Endothelial cell (in vitro differentiated cells): ENCODE results near the gene PTPRJ. TPM values are rescaled to one million over a fixed set of nuclear protein-coding genes. Genes with fewer than 3 reads are reported as not detected.

Experiments used
- DNase-seq: peaks from one replicate; pipeline ENCODE4 v3.0.0; 2021; ENCODE audit warnings: low spot score
- H3K27ac Mint-ChIP-seq: one replicate; pipeline ENCODE4 v1.8.0; 2021; ENCODE audit warnings: mixed read lengths, inconsistent platforms; ENCODE audit not compliant: unreplicated experiment
- H3K27me3 Mint-ChIP-seq: one replicate; pipeline ENCODE4 v1.8.0; 2021; ENCODE audit warnings: mild to moderate bottlenecking, moderate library complexity, mixed read lengths, inconsistent platforms; ENCODE audit not compliant: unreplicated experiment
- H3K36me3 Mint-ChIP-seq: one replicate; pipeline ENCODE4 v1.8.0; 2021; ENCODE audit warnings: mild to moderate bottlenecking, low read depth, mixed read lengths, inconsistent platforms; ENCODE audit not compliant: unreplicated experiment
- H3K4me1 Mint-ChIP-seq: one replicate; pipeline ENCODE4 v1.8.0; 2021; ENCODE audit warnings: mild to moderate bottlenecking, mixed read lengths, inconsistent platforms; ENCODE audit not compliant: unreplicated experiment
- H3K4me3 Mint-ChIP-seq: one replicate; pipeline ENCODE4 v1.8.0; 2021; ENCODE audit warnings: mild to moderate bottlenecking, mixed read lengths, inconsistent platforms; ENCODE audit not compliant: unreplicated experiment
- H3K9me3 Mint-ChIP-seq: one replicate; pipeline ENCODE4 v1.8.0; 2021; ENCODE audit warnings: mixed read lengths, inconsistent platforms; ENCODE audit not compliant: unreplicated experiment
- CTCF ChIP-seq: fragments of 200-600 bp; sonication (generic); IDR thresholded peaks from one replicate; pipeline ENCODE4 v1.5.0; 2021; ENCODE audit warnings: antibody characterized with exemption; ENCODE audit not compliant: unreplicated experiment
- total RNA-seq: library from RNA; stranded (reverse); fragmentation: NEBNext Ultra II Directional; extraction: Animal tissue kit (Norgen Biotek cat#: 25700); gene quantifications from one replicate; pipeline ENCODE4 v1.2.1, GENCODE V29; 2021; ENCODE audit not compliant: unreplicated experiment

Gene PTPRJ
- total RNA-seq, 1 donor from 2014 or later = 1.6 TPM

DNA sequence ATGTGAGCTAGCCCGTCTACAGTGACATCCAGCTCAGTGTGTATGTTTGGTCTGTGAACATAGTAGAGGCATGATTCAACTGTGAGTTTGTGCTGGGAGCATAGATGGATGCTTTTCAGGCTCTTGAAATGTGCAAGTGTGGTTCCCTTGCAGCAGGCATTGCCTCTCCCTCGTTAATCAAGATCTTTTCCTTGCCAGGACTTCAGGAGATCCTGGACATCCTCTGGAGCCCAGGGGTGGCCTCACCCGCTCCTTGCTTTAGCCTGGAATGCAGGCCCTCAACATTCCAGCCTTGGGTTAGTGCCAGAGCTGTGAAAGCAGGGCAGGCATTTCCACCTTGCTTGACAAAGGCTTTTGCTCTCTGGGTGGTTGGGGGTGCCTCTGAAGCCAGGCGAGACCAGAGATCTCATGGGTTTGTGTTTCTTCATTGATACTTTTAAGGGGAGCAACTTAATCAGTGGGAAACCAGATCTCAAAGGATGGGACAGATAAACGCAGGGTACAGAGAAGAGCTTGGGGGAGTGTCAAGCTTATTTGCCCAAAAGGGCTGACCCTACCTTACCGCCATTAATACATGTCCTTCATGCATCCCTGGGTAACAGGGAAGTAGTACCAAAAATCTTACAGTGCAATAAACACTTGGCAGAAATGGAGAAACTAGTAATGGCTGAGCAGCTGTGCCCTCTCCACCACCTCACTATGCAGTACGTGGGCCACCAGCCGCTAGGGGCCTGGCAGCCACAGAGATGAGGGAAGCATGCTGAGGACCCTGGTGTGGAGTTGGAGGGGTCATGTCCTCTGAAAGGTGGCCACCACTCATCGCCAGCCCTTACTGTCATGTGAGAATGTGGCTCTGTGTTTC, 72.1 kb downstream of the PTPRJ start:
- no peak overlapping the region for H3K27ac Mint-ChIP-seq
- DNase-seq = no peak
- H3K36me3 Mint-ChIP-seq = no peaks in the 10 kb centered on the region
- no peaks in the 10 kb centered on the region for H3K9me3 Mint-ChIP-seq
- TF ChIP-seq CTCF = no peak
- peaks cover 3% of the 10 kb centered on the region for H3K4me1 Mint-ChIP-seq
- H3K27me3 Mint-ChIP-seq = peaks cover 10% of the 10 kb centered on the region
- no peak overlapping the region for H3K4me3 Mint-ChIP-seq

DNA sequence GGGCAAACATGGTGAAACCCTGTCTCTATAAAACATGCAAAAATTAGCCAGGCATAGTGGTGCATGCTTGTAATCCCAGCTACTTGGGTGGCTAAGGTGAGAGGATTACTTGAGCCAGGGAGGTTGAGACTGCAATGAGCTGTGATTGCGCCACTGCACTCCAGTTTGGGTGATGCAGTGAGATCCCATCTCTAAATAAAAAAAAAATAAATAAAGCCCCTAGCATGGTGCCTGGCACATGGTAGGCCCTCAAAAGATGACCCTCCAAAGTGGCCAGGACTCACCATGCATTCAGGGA, 74.6 kb downstream of the PTPRJ start:
- peaks cover 3% of the 10 kb centered on the region for H3K4me1 Mint-ChIP-seq
- DNase-seq = no peak
- no peaks in the 10 kb centered on the region for H3K9me3 Mint-ChIP-seq
- H3K27ac Mint-ChIP-seq = no peak overlapping the region
- no peaks in the 10 kb centered on the region for H3K36me3 Mint-ChIP-seq
- H3K4me3 Mint-ChIP-seq = no peak overlapping the region
- no peak for TF ChIP-seq CTCF
- peaks cover 21% of the 10 kb centered on the region for H3K27me3 Mint-ChIP-seq

DNA sequence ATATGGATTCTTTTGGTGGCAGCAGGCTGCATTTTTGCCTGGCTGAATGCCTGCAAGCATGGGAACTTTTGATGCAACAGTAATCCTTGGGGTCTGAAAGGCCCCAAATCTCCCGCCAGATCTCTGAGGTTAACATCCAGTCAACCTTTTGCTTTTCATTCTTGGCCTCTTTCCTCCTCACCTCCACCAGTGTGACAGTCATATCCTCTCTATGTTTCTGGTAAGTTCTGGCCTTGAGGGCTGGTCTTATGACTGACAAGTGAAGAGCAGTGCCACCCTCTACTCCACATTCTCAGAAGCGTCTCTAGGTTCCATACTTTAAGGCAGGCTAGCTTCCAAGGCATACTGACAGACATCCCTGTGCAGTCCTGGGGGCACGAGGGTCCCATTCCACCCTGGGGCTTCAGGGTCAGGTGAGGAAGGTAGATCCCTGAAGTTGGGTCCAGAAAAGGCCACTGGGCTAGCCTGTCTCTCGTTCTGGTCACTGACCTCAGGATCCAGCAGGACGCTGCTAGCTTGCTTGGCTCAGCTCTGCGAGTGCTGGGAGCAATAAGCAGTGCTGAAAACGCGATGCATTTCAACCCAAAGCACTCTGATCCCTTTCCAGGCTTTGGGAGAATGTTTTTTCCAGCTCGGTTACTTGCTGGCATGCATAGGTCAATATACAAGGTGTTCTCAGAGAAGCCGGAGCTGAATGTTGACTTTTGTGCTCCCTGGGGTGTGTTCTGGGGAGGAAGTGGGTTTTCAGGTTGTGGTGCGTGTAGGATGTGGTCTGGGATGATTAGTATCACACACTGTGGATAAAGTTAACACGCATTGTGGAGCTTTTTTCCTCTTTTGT, 75.2 kb downstream of the PTPRJ start:
- no peak for TF ChIP-seq CTCF
- Mint-ChIP-seq H3K27ac (no peak overlapping the region), H3K9me3 (no peaks in the 10 kb centered on the region), H3K36me3 (no peaks in the 10 kb centered on the region), H3K27me3 (peaks cover 21% of the 10 kb centered on the region), H3K4me3 (no peak overlapping the region), H3K4me1 (no peaks in the 10 kb centered on the region)
- no peak for DNase-seq

DNA sequence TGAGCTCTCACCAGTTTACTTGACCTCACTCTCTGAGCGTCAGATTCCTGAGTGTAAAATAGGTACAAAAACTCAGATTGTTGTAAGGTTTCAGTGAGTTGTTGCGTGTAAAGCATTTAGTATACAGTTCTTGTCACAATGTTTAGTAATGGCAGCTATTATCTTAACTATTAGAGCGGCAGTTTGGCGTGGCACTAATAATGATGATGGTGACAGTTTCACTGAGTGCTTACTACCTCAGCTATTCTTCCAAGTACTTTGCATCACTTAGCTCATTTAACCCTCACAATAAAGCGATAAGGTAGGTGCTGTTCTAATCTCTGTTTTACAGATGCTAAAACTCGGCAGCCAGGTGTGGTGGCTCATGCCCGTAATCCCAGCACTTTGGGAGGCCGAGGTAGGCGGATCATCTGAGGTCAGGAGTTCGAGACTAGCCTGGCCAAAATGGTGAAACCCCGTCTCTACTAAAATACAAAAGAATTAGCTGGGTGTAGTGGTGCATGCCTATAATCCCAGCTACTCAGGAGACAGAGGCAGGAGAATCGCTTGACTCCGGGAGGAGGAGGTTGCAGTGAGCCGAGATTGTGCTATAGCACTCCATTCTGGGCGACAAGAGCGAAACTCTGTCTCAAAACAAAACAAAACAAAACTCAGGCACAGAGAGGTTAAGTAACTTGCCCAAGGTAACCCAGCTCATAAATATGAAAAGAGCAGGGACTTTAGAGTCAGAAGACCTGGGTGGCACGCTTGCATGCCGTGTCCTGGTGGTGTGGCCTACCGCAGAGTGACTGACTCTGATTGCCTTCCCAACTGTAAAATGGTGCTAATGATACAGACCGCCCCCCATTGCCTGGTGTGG, 76.2 kb downstream of the PTPRJ start:
- Mint-ChIP-seq H3K9me3 (no peaks in the 10 kb centered on the region), H3K27ac (no peak overlapping the region), H3K27me3 (peaks cover 25% of the 10 kb centered on the region), H3K36me3 (no peaks in the 10 kb centered on the region), H3K4me1 (no peaks in the 10 kb centered on the region), H3K4me3 (no peak overlapping the region)
- DNase-seq = no peak
- no peak for TF ChIP-seq CTCF
